B cell (primary cell): ENCODE measurements around the gene AHRR. TPM values are rescaled to one million over a fixed set of nuclear protein-coding genes. Genes with fewer than 3 reads are reported as not detected.

Experiments used
- ATAC-seq: fragments of 200-7000 bp; cut with Tn5 transposase; one replicate; pipeline ENCODE4 v1.10.0; 2021; ENCODE audit warnings: low read depth, mild to moderate bottlenecking, moderate number of reproducible peaks, moderate library complexity
- CTCF ChIA-PET: fragments of 350-600 bp; sonication (Branson Sonifier 250); formaldehyde crosslinking; loops from one replicate; lab custom pipeline; 2021; ENCODE audit warnings: antibody characterized with exemption, inconsistent platforms; lab: Charles Lee
- POLR2A ChIA-PET: fragments of 350-600 bp; sonication (Branson Sonifier 250); formaldehyde crosslinking; loops from one replicate; lab custom pipeline; 2021; ENCODE audit warnings: antibody characterized with exemption; lab: Charles Lee
- DNase-seq: peaks from one replicate; pipeline ENCODE4 v3.0.0; 2013
- H2AFZ ChIP-seq: 2 replicates; pipeline ENCODE4 v1.6.1; 2012; ENCODE audit warnings: mild to moderate bottlenecking, low read depth, low read length; ENCODE audit not compliant: insufficient read depth, poor library complexity, severe bottlenecking
- H3K27ac ChIP-seq, 2 donors: 1 replicate in 1 of 2; 2 replicates in 1 of 2; pipeline ENCODE4 v1.5.1; 2012 to 2013; ENCODE audit warnings: low read length in 2 of 2, mild to moderate bottlenecking in 2 of 2, moderate library complexity in 1 of 2
- H3K27me3 ChIP-seq, 4 experiments: fragments of 200-600 bp in 1 of 4; sonication (generic) in 1 of 4; replicated peaks in 1 of 4; 1 replicate in 2 of 4; 2 replicates in 2 of 4; pipeline versions ENCODE4 v1.6.1 to v1.7.0; 2013 to 2016; ENCODE audit warnings: low read length in 3 of 4, mild to moderate bottlenecking in 2 of 4, mixed read lengths in 1 of 4, moderate library complexity in 1 of 4; ENCODE audit not compliant: insufficient read depth in 4 of 4, control insufficient read depth in 3 of 4; ENCODE audit errors: control extremely low read depth in 1 of 4
- H3K36me3 ChIP-seq, 2 experiments: replicated peaks in 1 of 2; 1 replicate in 1 of 2; 2 replicates in 1 of 2; pipeline versions ENCODE4 v1.6.1 to v1.7.1; 2013; ENCODE audit warnings: low read length in 1 of 2; ENCODE audit not compliant: insufficient read depth in 2 of 2, control insufficient read depth in 1 of 2; ENCODE audit errors: control extremely low read depth in 1 of 2, extremely low read depth in 1 of 2
- H3K4me1 ChIP-seq, 2 donors: fragments of 200-600 bp in 1 of 2; sonication (generic) in 1 of 2; 1 replicate in 1 of 2; 2 replicates in 1 of 2; pipeline versions ENCODE4 v1.5.1 to v1.6.1; 2013 to 2017; ENCODE audit warnings: low read length in 2 of 2; ENCODE audit not compliant: control insufficient read depth in 2 of 2, insufficient read depth in 2 of 2
- H3K4me2 ChIP-seq: replicated peaks from 2 replicates; pipeline ENCODE3; 2012; ENCODE audit warnings: mild to moderate bottlenecking, low read depth, low read length; ENCODE audit not compliant: poor library complexity, severe bottlenecking
- H3K4me3 ChIP-seq, 5 experiments: fragments of 200-600 bp in 1 of 5; sonication (generic) in 1 of 5; 1 replicate in 3 of 5; 2 replicates in 2 of 5; pipeline versions ENCODE4 v1.5.1 to v1.7.0; 2011 to 2016; ENCODE audit warnings: low read length in 4 of 5, mild to moderate bottlenecking in 4 of 5, low read depth in 2 of 5, control low read depth in 1 of 5, moderate library complexity in 1 of 5; ENCODE audit not compliant: insufficient read depth in 1 of 5; ENCODE audit errors: control extremely low read depth in 1 of 5, extremely low read depth in 1 of 5
- H3K79me2 ChIP-seq: fragments of 200-600 bp; sonication (generic); one replicate; pipeline ENCODE4 v1.6.0; 2016; ENCODE audit warnings: low read length; ENCODE audit not compliant: control insufficient read depth, insufficient read depth
- H3K9ac ChIP-seq: fragments of 200-600 bp; sonication (generic); 2 replicates; pipeline ENCODE4 v1.6.1; 2017; ENCODE audit warnings: mild to moderate bottlenecking, low read length, moderate library complexity
- H3K9me3 ChIP-seq, 3 donors: one replicate each; pipeline versions ENCODE4 v1.6.1 to v1.7.1; 2013; ENCODE audit warnings: low read length in 2 of 3; ENCODE audit not compliant: control insufficient read depth in 2 of 3, insufficient read depth in 1 of 3; ENCODE audit errors: control extremely low read depth in 1 of 3
- H4K20me1 ChIP-seq: 2 replicates; pipeline ENCODE4 v1.6.0; 2012; ENCODE audit warnings: mild to moderate bottlenecking, low read length; ENCODE audit not compliant: insufficient read depth, control insufficient read depth, poor library complexity, severe bottlenecking
- H3K27ac Mint-ChIP-seq: one replicate; pipeline ENCODE4 v1.8.0; 2021; ENCODE audit warnings: mixed read lengths
- H3K27me3 Mint-ChIP-seq: one replicate; pipeline ENCODE4 v1.8.0; 2021; ENCODE audit warnings: mixed read lengths
- H3K4me1 Mint-ChIP-seq: one replicate; pipeline ENCODE4 v1.8.0; 2021; ENCODE audit warnings: mixed read lengths
- H3K4me3 Mint-ChIP-seq: one replicate; pipeline ENCODE4 v1.8.0; 2021; ENCODE audit warnings: mixed read lengths
- H3K9me3 Mint-ChIP-seq: one replicate; pipeline ENCODE4 v1.8.0; 2022; ENCODE audit warnings: mixed read lengths; ENCODE audit not compliant: insufficient read depth
- CTCF ChIP-seq: fragments of 200-600 bp; IDR thresholded peaks from one replicate; pipeline ENCODE4 v1.8.0; 2022; ENCODE audit warnings: antibody characterized with exemption, mild to moderate bottlenecking
- EZH2 ChIP-seq: IDR thresholded peaks from 2 replicates; pipeline ENCODE4 v1.6.1; 2012; ENCODE audit warnings: borderline replicate concordance, low read depth, mild to moderate bottlenecking, moderate library complexity, low read length; ENCODE audit not compliant: insufficient read depth, poor library complexity, severe bottlenecking
- WGBS: methylation state at CpG from one replicate; pipeline ENCODE4 v1.1.5; 2013; ENCODE audit warnings: missing lambda C conversion rate; ENCODE audit not compliant: insufficient coverage; 5-methylcytosine and 5-hydroxymethylcytosine counted together
- intact Hi-C: fragments of 100-400 bp; cut with micrococcal nuclease; formaldehyde crosslinking; loops from one replicate; pipeline ENCODE4 v1.10.0; 2022
- polyA plus RNA-seq: library from polyadenylated mRNA; depleted of rRNA; stranded (reverse); fragments of >200 nt; gene quantifications from 2 replicates; pipeline ENCODE4 v1.2.3, GENCODE V29; 2012
- total RNA-seq, 2 donors: library from RNA; stranded (reverse); fragments of 120-200 nt in 1 of 2; gene quantifications; 1 replicate in 1 of 2; 2 replicates in 1 of 2; pipeline versions ENCODE4 v1.2.3 to v1.2.4, GENCODE V29; 2013 to 2022

The AHRR gene
- total and polyA plus RNA-seq, 2 donors (not counting 1 experiment from before 2014, with no cell fraction given) = 0.13 to 1.7 TPM

- Histone ChIP-seq H3K79me2 (no peaks in the 10 kb centered on the region), H3K36me3 (no peaks in the 10 kb centered on the region), H3K27ac (no peak overlapping the region), H3K4me3 (no peak overlapping the region), H2AFZ (no peak overlapping the region), H3K9me3 (peaks cover 0 to 7% (median 0%) of the 10 kb centered on the region in 3 donors), H3K27me3 (peaks cover 0 to 3% (median 0%) of the 10 kb centered on the region in 4 experiments), H4K20me1 (no peaks in the 10 kb centered on the region), H3K9ac (no peak overlapping the region), H3K4me2 (no peak overlapping the region), H3K4me1 (peaks cover 5 to 12% of the 10 kb centered on the region in 2 donors)
- CTCF ChIA-PET = no interaction called here
- Mint-ChIP-seq H3K27ac (no peak overlapping the region), H3K9me3 (no peaks in the 10 kb centered on the region), H3K4me1 (peaks cover 14% of the 10 kb centered on the region), H3K27me3 (no peaks in the 10 kb centered on the region), H3K4me3 (no peak overlapping the region)
- 96% methylated on average over 9 of the region's 9 CpGs for WGBS
- POLR2A ChIA-PET = no interaction called here
- no peak for TF ChIP-seq CTCF
- TF ChIP-seq EZH2 = no peak
- no peak for DNase-seq
- intact Hi-C loops = no loop called here
- no peak for ATAC-seq
These were observed 101.7 kb downstream of the AHRR start for GRCh38 chr5:423233-423565.

DNA sequence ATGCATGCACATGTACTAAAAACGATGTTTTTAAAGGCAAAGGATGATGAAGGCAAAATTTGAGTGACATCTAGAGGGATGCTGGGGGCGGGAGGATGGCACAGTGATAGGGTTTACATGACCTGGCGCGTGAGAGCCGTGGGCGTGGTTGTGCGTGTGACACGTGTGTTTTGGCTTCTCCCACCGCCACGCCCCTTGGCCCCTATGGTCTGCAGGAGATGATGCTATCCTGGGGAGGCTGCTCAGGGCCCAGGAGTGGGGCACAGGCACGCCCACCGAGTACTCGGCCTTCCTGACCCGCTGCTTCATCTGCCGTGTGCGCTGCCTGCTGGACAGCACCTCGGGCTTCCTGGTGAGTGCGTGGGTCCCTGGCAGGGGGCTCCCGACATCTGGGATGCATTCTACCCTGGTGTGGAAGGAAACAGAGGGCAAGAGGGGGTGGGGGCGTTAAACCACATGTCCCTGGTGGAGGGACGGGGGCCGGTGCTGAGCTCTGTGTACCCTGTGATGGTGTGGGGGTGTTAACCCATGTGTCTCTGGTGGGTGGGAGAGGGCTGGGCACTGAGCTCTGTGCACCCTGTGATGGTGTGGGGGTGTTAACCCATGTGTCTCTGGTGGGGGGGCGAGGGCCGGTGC, 102.2 kb downstream of the AHRR start:
- TF ChIP-seq CTCF (no peak), EZH2 (no peak)
- Histone ChIP-seq H3K79me2 (no peaks in the 10 kb centered on the region), H3K9me3 (peaks cover 0 to 7% (median 0%) of the 10 kb centered on the region in 3 donors), H3K4me1 (peaks cover 5 to 12% of the 10 kb centered on the region in 2 donors), H3K4me2 (no peak overlapping the region), H2AFZ (no peak overlapping the region), H3K36me3 (no peaks in the 10 kb centered on the region), H3K27ac (no peak overlapping the region), H3K9ac (no peak overlapping the region), H4K20me1 (no peaks in the 10 kb centered on the region), H3K27me3 (peaks cover 0 to 3% (median 0%) of the 10 kb centered on the region in 4 experiments), H3K4me3 (no peak overlapping the region)
- Mint-ChIP-seq H3K4me1 (peaks cover 14% of the 10 kb centered on the region), H3K27ac (no peak overlapping the region), H3K4me3 (no peak overlapping the region), H3K27me3 (no peaks in the 10 kb centered on the region), H3K9me3 (no peaks in the 10 kb centered on the region)
- DNase-seq = no peak
- ChIA-PET CTCF (interaction anchor here (1.1 to 2.3 kb wide), 3 partner anchors 103 to 236 kb away, joined by 4 to 18 read pairs (median 13); no protein-coding TSS in a partner anchor), POLR2A (no interaction called here)
- intact Hi-C loops = no loop called here
- ATAC-seq = no peak
- WGBS = 80% methylated on average over 22 of the region's 24 CpGs
